HG03108 (cell line): ENCODE results near the gene PPARGC1A.

Experiments
- ATAC-seq: cut with Tn5 transposase; IDR thresholded peaks from one replicate; pipeline ENCODE4 v1.9.1; 2021; ENCODE audit warnings: moderate library complexity; ENCODE audit not compliant: unreplicated experiment

PPARGC1A gene

GRCh38 chr4:23911675-23912455 lies 22.0 kb upstream of the PPARGC1A start:
- no peak for ATAC-seq

- ATAC-seq = no peak
These were observed 19.8 kb upstream of the PPARGC1A start for GRCh38 chr4:23909671-23910070.

- no peak for ATAC-seq
These were observed 17.0 kb upstream of the PPARGC1A start for GRCh38 chr4:23906839-23907238.

- no peak for ATAC-seq
These were observed 14.8 kb upstream of the PPARGC1A start for GRCh38 chr4:23904639-23905071.

GRCh38 chr4:23903859-23904438 lies 14.1 kb upstream of the PPARGC1A start:
- no peak for ATAC-seq

- no peak for ATAC-seq
These were observed 12.5 kb upstream of the PPARGC1A start for GRCh38 chr4:23902222-23902804.

GRCh38 chr4:23900636-23901035 lies 10.8 kb upstream of the PPARGC1A start:
- ATAC-seq = no peak

GRCh38 chr4:23899565-23899964 lies 9.7 kb upstream of the PPARGC1A start:
- ATAC-seq = no peak

- no peak for ATAC-seq
These were observed 7.8 kb upstream of the PPARGC1A start for GRCh38 chr4:23897564-23898109.

- no peak for ATAC-seq
These were observed 4.2 kb upstream of the PPARGC1A start for GRCh38 chr4:23894021-23894420.

- no peak for ATAC-seq
These were observed 1.2 kb upstream of the PPARGC1A start for GRCh38 chr4:23891064-23891421.

GRCh38 chr4:23890369-23891063 lies 669 bp upstream of the PPARGC1A start:
- no peak for ATAC-seq

- ATAC-seq = no peak
These were observed 456 bp downstream of the PPARGC1A start for GRCh38 chr4:23889391-23889790.

- no peak for ATAC-seq
These were observed 1.2 kb downstream of the PPARGC1A start for GRCh38 chr4:23888421-23889319.

- ATAC-seq = no peak
These were observed 1.9 kb downstream of the PPARGC1A start for GRCh38 chr4:23887989-23888388.

- no peak for ATAC-seq
These were observed 2.7 kb downstream of the PPARGC1A start for GRCh38 chr4:23887173-23887572.

GRCh38 chr4:23885943-23886590 lies 3.8 kb downstream of the PPARGC1A start:
- no peak for ATAC-seq

GRCh38 chr4:23884741-23885140 lies 5.1 kb downstream of the PPARGC1A start:
- ATAC-seq = no peak

- ATAC-seq = no peak
These were observed 5.6 kb downstream of the PPARGC1A start for GRCh38 chr4:23884261-23884660.

GRCh38 chr4:23882976-23883531 lies 6.8 kb downstream of the PPARGC1A start:
- ATAC-seq = no peak
